22Rv1 (cell line): Measurements from ENCODE around the gene AKNA.

Experiments used
- CTCF ChIP-seq: fragments of 450-650 bp; IDR thresholded peaks from 2 replicates; pipeline ENCODE4 v1.5.1; 2017; ENCODE audit warnings: mild to moderate bottlenecking
- ZFX ChIP-seq: fragments of 450-650 bp; IDR thresholded peaks from 2 replicates; pipeline ENCODE4 v1.6.1; 2017; ENCODE audit warnings: antibody characterized with exemption, borderline replicate concordance

DNA sequence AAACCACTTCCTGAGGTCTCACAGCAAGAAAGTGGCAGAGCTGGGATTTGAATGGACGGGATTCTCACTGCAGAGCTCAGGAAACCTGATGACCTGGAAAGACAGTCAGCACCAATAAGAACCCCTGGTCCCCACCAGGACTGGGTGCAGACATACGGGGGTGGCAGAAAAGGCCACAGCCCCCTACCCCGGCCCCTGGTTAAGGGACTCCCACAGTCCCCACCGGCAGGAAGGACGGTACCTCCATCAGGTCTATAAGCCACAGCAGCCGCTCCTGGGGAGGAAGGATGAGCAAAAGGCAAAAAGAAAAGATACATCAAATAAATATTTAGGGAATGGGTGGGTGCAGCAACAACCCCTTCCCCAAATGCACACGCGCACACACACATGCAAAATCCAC, 32.0 kb upstream of the AKNA start:
- TF ChIP-seq CTCF = no peak
- no peak for TF ChIP-seq ZFX
